Fibroblast of pulmonary artery (primary cell): Measurements from ENCODE around the gene SMIM10.
"Not testable (repeated sequence)": the region's sequence is repeated elsewhere in the genome, so short reads cannot be mapped to it uniquely, and the experiment has no call there.

Experiments
- DNase-seq: peaks from one replicate; pipeline ENCODE4 v3.0.0-alpha.2; 2010; ENCODE audit warnings: low read depth
- H3K4me3 ChIP-seq: replicated peaks from 2 replicates; pipeline ENCODE4 v1.5.1; 2011; ENCODE audit warnings: low read depth, mild to moderate bottlenecking, control low read depth, low read length, moderate library complexity
- CTCF ChIP-seq: IDR thresholded peaks from 2 replicates; pipeline ENCODE4 v1.5.1; 2011; ENCODE audit warnings: mild to moderate bottlenecking, control low read depth, low read length, inconsistent platforms; ENCODE audit errors: missing control alignments

Gene SMIM10

GRCh38 chrX:135010921-135011320 lies 20.1 kb downstream of the SMIM10 start:
- TF ChIP-seq CTCF, result no peak
- no peak overlapping the region for H3K4me3 ChIP-seq
- no peak for DNase-seq

- TF ChIP-seq CTCF, result no peak
- H3K4me3 ChIP-seq, result no peak overlapping the region
- no peak for DNase-seq
Measured at GRCh38 chrX:135015523-135016245, 24.9 kb downstream of the SMIM10 start.

GRCh38 chrX:135019890-135020289 lies 29.1 kb downstream of the SMIM10 start:
- H3K4me3 ChIP-seq, DNase-seq: not testable (repeated sequence)

- H3K4me3 ChIP-seq, DNase-seq: not testable (repeated sequence)
Measured at GRCh38 chrX:135023791-135024190, 33.0 kb downstream of the SMIM10 start.

- TF ChIP-seq CTCF, result no peak
- no peak overlapping the region for H3K4me3 ChIP-seq
- DNase-seq, result no peak
Measured at GRCh38 chrX:135024526-135024925, 33.7 kb downstream of the SMIM10 start.

- DNase-seq, H3K4me3 ChIP-seq: not testable (repeated sequence)
Measured at GRCh38 chrX:135030207-135030963, 39.6 kb downstream of the SMIM10 start.

- DNase-seq, result not testable (repeated sequence)
Measured at GRCh38 chrX:135041149-135042123, 50.6 kb downstream of the SMIM10 start.

More at GRCh38 chrX:135041149-135042123, 50.6 kb downstream of the SMIM10 start:
- not testable (repeated sequence) for H3K4me3 ChIP-seq
